Measurements from ENCODE around the gene CCNI2.

- no peak for TF ChIP-seq EZH2phosphoT487 (IDR thresholded peaks at IDR 0.05; ENCODE audit: low read length)
- no peak for TF ChIP-seq CTCF (IDR thresholded peaks at IDR 0.05; ENCODE audit: low read length)
Measured at GRCh38 chr5:132778129-132778528, 30.9 kb downstream of the CCNI2 start.
